Measurements from ENCODE around the gene APOA1. TPM values are rescaled to one million over a fixed set of nuclear protein-coding genes. Genes with fewer than 3 reads are reported as not detected.
A peak's percentile ranks its signal among the peaks of the same experiment; 100 is the strongest.

The APOA1 gene
- total RNA-seq, 2 donors from 2014 or later: 0.37 TPM

DNA sequence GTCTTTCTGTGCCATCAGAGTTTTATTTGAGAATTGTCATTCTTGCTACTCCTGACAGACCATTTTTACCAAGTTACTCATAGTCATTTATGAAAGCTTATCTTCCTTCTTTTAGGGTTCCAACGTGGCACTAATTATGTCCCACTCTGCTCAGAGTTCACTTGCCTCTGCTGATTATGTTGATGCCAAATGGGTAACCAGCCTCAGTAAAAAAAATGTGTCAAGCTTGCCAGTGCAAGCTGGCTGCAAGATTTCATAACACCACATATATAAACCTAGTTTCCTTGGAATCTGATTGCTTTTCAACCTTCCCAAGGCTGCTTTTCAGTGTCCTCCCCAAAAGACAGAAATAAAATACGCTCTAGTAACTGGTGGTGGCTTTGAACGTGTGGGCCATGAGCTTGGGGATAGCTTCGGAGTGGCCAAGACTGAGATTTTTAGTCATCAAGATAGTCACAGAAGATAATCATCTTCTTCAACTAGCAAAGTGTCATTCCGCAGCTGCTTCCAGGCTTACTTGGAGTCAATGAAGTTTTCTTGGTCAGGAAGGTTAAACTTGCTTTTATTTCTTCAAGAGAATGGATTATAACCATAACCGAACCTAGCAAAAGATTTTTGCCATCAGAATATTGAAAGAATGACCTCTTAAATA is 29.5 kb upstream of the APOA1 start:
- peaks cover 100% of the 10 kb centered on the region for H3K36me3 Mint-ChIP-seq (ENCODE audit: low read depth)
- no peak overlapping the region for H3K4me3 Mint-ChIP-seq
- H3K9me3 Mint-ChIP-seq: no peaks in the 10 kb centered on the region
- H3K27ac Mint-ChIP-seq: peak overlapping the region; percentile 38
- ATAC-seq (replicated peaks): no peak
- no peaks in the 10 kb centered on the region for H3K27me3 Mint-ChIP-seq
- peaks cover 11% of the 10 kb centered on the region for H3K4me1 Mint-ChIP-seq

DNA sequence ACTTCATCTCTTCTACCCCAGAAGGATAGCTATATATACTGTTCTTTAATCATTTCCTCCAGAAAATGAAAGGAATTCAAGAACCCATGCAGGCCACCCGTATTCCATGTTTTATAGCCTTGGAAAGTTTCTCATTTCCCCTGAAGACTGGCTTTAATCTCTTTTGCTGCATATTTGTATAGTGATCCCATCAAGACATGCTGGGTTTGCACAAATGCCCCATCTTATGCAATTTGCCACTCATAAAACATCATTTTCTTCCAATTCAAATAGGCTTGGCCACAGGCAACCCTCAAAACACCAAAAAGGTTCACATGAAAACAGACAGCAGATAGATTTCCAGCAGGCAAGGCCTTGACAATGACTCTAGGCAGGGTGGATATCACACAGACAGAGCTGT is 28.3 kb upstream of the APOA1 start:
- no peak overlapping the region for H3K4me3 Mint-ChIP-seq
- no peak for ATAC-seq (replicated peaks)
- H3K36me3 Mint-ChIP-seq (ENCODE audit: low read depth): peaks cover 100% of the 10 kb centered on the region
- H3K9me3 Mint-ChIP-seq: no peaks in the 10 kb centered on the region
- H3K27me3 Mint-ChIP-seq: no peaks in the 10 kb centered on the region
- H3K4me1 Mint-ChIP-seq: peaks cover 15% of the 10 kb centered on the region
- peak overlapping the region; percentile 11 for H3K27ac Mint-ChIP-seq

DNA sequence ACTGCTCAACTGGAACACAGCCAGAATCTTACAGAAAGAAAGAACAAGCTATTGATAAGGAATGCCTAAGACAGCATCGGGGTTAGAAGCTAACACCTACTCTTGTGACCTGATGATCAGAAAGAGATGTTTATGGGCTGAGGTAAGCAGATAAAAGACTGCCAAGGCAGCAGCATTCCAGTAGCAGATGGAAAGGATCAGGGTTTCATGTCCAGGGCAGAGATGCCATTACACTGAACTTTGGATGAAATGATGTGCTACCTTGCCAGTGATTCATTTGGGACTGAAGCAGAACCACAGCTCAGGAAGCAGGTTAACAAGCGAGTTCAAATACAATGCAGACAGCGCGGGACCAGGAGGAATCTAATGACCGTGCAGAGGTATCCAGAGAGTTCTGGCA is 27.1 kb upstream of the APOA1 start:
- Mint-ChIP-seq H3K27me3 (no peaks in the 10 kb centered on the region), H3K27ac (peak overlapping the region; percentile 45), H3K9me3 (no peaks in the 10 kb centered on the region), H3K4me1 (peaks cover 15% of the 10 kb centered on the region), H3K4me3 (no peak overlapping the region), H3K36me3 (ENCODE audit: low read depth) (peaks cover 100% of the 10 kb centered on the region)
- no peak for ATAC-seq (replicated peaks)

DNA sequence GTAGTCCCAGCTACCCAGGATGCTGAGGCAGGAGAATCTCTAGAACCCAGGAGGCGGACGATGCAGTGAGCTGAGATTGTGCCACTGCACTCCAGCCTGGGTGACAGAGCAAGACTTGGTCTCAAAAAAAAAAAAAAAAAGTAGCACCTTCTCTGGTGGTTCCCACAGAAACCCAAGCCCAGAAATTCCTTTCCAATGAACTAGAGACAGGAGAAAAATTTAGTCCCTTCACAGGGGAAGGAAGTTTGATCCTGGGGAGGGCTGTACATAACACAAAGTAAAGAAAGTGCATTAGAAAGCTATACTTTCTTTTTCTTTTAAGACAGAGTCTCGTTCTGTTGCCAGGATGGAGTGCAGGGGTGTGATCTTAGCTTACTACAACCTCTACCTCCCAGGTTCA is 25.5 kb upstream of the APOA1 start:
- ATAC-seq (replicated peaks): no peak
- peaks cover 100% of the 10 kb centered on the region for H3K36me3 Mint-ChIP-seq (ENCODE audit: low read depth)
- no peak overlapping the region for H3K27ac Mint-ChIP-seq
- no peaks in the 10 kb centered on the region for H3K9me3 Mint-ChIP-seq
- no peaks in the 10 kb centered on the region for H3K27me3 Mint-ChIP-seq
- H3K4me3 Mint-ChIP-seq: no peak overlapping the region
- peaks cover 19% of the 10 kb centered on the region for H3K4me1 Mint-ChIP-seq

DNA sequence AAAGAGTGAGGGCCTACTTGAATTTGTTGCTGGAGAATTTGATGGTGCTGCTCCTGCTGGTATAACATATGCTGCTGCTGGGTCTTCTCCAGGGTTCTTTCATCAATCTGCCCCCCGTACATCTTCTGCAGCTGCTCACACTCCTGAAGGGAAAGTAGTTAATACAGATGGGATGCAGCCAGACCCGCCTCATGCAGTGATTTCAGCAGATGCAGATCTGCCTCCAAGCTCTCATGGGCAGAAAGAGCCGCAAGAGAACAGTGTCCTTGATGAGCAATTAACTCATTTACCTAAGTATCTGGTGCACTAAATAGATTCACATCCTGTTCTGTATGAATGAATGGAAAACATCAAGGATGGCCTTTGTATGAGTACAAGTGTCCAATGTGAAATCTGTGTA is 24.8 kb upstream of the APOA1 start:
- no peaks in the 10 kb centered on the region for H3K27me3 Mint-ChIP-seq
- ATAC-seq (replicated peaks): no peak
- H3K9me3 Mint-ChIP-seq: no peaks in the 10 kb centered on the region
- H3K4me3 Mint-ChIP-seq: no peak overlapping the region
- H3K4me1 Mint-ChIP-seq: peaks cover 21% of the 10 kb centered on the region
- H3K27ac Mint-ChIP-seq: no peak overlapping the region
- peaks cover 100% of the 10 kb centered on the region for H3K36me3 Mint-ChIP-seq (ENCODE audit: low read depth)

DNA sequence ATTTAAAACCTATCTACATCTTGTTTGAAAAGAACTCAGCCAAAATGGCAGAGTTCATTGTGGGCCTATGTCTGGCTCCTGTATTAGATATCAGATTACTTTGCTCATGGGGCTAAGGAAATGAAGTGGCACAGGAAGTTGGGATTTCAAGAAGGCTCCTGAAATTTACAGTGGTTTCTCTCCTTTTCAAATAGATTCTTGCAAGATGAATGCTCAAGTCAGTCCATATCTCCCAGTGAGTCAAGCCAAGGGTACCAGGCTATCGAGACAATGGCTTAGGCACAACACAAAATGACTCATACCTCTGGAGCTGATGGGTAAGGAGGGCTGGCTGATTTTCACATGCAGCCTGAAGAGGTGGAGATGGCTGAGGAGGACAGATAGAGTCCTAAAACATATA is 24.1 kb upstream of the APOA1 start:
- Mint-ChIP-seq H3K9me3 (no peaks in the 10 kb centered on the region), H3K36me3 (ENCODE audit: low read depth) (peaks cover 100% of the 10 kb centered on the region), H3K4me1 (peaks cover 26% of the 10 kb centered on the region), H3K27me3 (no peaks in the 10 kb centered on the region), H3K4me3 (no peak overlapping the region), H3K27ac (peak overlapping the region; percentile 13)
- ATAC-seq (replicated peaks): peak; percentile 88

DNA sequence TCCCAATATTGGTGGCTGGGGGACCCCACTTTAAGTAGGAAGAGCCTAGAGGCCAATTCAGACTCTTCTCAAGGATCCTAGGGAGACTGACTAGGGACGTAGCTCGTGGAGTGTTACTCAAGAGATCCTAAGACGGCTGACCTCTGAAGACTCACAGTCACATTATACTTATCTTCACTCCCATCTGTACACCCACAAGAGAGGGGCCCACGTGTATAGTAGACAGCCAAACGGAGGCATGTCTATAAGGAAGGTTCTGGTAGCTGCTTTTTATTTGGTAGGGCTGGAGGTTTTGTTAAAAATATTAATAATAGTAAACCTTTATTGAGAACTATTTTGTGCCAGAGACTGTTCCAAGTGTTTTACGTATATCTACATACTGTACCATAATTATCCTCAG is 22.9 kb upstream of the APOA1 start:
- Mint-ChIP-seq H3K4me1 (peaks cover 29% of the 10 kb centered on the region), H3K4me3 (no peak overlapping the region), H3K9me3 (no peaks in the 10 kb centered on the region), H3K36me3 (ENCODE audit: low read depth) (peaks cover 99% of the 10 kb centered on the region), H3K27me3 (no peaks in the 10 kb centered on the region), H3K27ac (peak overlapping the region; percentile 13)
- no peak for ATAC-seq (replicated peaks)

DNA sequence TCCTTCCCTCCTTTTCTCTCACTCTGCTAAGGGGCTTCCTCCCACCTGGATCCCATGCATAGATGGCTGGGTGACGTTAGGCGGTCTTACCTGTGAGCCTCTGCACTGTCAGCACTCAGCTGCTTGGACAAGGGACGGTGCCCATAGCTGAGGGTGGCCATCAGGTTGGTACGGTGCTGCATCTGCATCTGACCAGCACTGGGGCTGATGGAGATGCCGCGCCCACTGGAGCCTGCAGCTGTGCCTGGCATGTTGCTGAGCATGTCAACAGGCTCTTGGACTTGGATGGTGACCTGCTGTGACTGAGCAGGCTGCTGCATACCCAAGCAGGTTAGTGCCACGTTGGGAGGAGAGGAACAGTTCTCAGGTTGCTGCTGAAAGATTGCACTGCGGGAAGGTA is 21.8 kb upstream of the APOA1 start:
- H3K4me3 Mint-ChIP-seq: no peak overlapping the region
- H3K36me3 Mint-ChIP-seq (ENCODE audit: low read depth): peaks cover 97% of the 10 kb centered on the region
- H3K4me1 Mint-ChIP-seq: peaks cover 32% of the 10 kb centered on the region
- ATAC-seq (replicated peaks): no peak
- no peaks in the 10 kb centered on the region for H3K27me3 Mint-ChIP-seq
- peak overlapping the region; percentile 52 for H3K27ac Mint-ChIP-seq
- no peaks in the 10 kb centered on the region for H3K9me3 Mint-ChIP-seq

DNA sequence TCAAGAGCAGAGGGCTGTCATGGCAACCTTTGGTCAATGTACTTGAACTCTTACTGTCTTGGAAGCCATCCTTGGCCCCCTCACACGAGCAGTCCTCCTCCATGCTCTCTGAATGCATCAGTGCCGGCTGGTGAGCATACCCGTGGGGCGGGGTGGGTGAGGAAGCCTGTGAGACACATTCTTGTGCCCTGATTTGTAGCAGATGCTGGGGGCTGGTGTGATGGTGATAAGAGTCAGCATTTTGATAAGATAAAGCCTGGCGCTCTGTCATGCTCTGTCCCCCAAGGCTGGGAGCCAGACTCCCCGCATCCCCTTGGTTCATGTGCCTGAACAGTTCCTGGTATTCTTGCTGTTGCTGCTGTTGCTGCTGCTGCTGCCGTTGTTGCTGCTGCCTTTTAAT is 20.5 kb upstream of the APOA1 start:
- Mint-ChIP-seq H3K4me1 (peaks cover 42% of the 10 kb centered on the region), H3K36me3 (ENCODE audit: low read depth) (peaks cover 86% of the 10 kb centered on the region), H3K9me3 (no peaks in the 10 kb centered on the region), H3K27ac (no peak overlapping the region), H3K27me3 (no peaks in the 10 kb centered on the region), H3K4me3 (no peak overlapping the region)
- no peak for ATAC-seq (replicated peaks)

DNA sequence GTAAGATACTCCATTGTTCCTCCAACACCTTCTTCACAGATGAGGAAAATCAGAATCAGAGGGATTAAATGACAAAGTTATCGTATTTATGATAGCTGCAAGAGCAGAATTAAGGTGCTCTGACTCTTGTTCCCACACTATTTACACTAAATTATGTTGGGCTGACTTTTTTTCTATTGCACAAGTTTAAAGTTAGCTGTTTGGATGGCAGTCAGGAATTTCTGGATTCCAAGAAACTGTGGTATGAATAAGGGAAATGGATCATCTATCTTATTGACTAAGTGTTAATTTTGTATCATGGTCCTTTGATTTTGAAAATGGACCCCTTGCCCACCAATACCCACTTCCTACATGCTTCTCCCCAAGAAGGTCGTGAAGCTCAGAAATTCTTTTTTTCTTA is 19.9 kb upstream of the APOA1 start:
- Mint-ChIP-seq H3K9me3 (no peaks in the 10 kb centered on the region), H3K27ac (peak overlapping the region; percentile 26), H3K4me1 (peaks cover 48% of the 10 kb centered on the region), H3K27me3 (no peaks in the 10 kb centered on the region), H3K4me3 (no peak overlapping the region), H3K36me3 (ENCODE audit: low read depth) (peaks cover 79% of the 10 kb centered on the region)
- no peak for ATAC-seq (replicated peaks)

DNA sequence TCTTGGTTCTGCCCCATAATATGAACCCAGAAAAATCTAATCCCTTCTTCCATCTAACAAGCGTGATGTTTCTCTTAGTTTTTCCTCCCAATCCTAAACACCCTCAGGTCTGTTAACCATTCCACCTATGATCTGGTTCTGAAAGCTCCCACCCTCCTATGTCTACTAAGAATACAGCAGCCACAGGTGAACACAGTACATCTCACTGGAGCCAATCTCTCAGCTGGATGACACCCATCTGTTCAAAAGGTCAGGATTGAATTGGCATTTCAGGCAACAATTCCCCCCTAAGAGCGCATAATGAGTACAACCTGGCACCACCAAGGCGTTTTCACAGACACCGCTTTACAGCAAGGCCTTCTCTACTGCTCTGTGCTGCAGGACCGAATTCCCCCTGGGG is 19.0 kb upstream of the APOA1 start:
- H3K4me3 Mint-ChIP-seq: no peak overlapping the region
- peak overlapping the region; percentile 37 for H3K27ac Mint-ChIP-seq
- no peaks in the 10 kb centered on the region for H3K9me3 Mint-ChIP-seq
- no peaks in the 10 kb centered on the region for H3K27me3 Mint-ChIP-seq
- ATAC-seq (replicated peaks): no peak
- peaks cover 73% of the 10 kb centered on the region for H3K36me3 Mint-ChIP-seq (ENCODE audit: low read depth)
- H3K4me1 Mint-ChIP-seq: peaks cover 50% of the 10 kb centered on the region

DNA sequence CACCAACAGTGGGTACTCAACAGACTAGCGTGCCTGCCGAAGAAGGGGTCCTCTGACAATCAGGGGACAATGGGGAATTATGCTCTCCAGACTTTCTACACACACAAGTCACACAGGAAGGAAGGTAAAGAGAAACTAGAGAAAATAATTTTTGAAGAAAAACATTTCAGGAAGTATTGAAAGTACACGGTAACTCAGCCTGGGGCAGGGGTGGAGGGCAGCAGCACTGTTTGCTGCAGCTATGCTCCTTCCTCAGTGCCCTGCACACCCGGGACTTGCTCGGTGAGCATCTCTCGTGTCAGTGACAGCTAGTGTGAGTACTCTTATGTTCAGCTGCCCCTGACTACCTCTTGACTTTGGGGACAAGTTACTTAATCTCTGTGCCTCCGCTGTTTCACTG is 18.0 kb upstream of the APOA1 start:
- peak overlapping the region; percentile 37 for H3K27ac Mint-ChIP-seq
- H3K36me3 Mint-ChIP-seq (ENCODE audit: low read depth): peaks cover 68% of the 10 kb centered on the region
- peaks cover 52% of the 10 kb centered on the region for H3K4me1 Mint-ChIP-seq
- no peaks in the 10 kb centered on the region for H3K27me3 Mint-ChIP-seq
- peak overlapping the region; percentile 37 for H3K4me3 Mint-ChIP-seq
- H3K9me3 Mint-ChIP-seq: no peaks in the 10 kb centered on the region
- ATAC-seq (replicated peaks): no peak

DNA sequence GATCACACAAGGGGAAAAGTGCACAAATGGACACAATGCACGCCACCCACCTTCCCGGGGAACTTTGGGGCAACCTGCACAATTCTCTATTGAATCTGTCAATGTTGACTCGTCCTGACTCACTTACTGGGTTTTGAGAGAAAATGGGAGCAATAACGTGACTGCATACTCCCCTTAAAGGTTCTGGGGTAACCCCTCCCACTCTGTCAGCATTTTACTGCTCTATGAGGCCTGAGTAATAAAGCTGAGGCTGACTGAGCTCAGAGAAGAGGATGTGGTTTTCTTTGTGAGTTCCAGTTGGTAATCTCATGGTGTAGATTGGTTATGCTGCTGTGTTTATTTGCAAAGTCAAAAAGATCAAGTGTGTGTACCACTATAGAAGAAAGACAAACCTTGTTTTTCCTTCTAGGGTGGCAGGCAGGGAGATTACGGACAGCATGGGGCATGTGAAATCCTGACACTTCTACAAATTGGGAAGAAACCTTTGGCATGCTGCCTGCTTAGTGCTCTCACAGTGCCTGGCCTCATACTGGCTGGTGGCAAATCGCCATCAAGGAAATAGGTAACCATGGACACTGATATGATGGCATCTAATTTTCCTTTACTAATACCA is 16.1 kb upstream of the APOA1 start:
- Mint-ChIP-seq H3K9me3 (no peaks in the 10 kb centered on the region), H3K4me1 (peaks cover 58% of the 10 kb centered on the region), H3K4me3 (peak overlapping the region; percentile 77), H3K27ac (peak overlapping the region; percentile 83), H3K36me3 (ENCODE audit: low read depth) (peaks cover 68% of the 10 kb centered on the region), H3K27me3 (no peaks in the 10 kb centered on the region)
- peak; percentile 90 for ATAC-seq (replicated peaks)

DNA sequence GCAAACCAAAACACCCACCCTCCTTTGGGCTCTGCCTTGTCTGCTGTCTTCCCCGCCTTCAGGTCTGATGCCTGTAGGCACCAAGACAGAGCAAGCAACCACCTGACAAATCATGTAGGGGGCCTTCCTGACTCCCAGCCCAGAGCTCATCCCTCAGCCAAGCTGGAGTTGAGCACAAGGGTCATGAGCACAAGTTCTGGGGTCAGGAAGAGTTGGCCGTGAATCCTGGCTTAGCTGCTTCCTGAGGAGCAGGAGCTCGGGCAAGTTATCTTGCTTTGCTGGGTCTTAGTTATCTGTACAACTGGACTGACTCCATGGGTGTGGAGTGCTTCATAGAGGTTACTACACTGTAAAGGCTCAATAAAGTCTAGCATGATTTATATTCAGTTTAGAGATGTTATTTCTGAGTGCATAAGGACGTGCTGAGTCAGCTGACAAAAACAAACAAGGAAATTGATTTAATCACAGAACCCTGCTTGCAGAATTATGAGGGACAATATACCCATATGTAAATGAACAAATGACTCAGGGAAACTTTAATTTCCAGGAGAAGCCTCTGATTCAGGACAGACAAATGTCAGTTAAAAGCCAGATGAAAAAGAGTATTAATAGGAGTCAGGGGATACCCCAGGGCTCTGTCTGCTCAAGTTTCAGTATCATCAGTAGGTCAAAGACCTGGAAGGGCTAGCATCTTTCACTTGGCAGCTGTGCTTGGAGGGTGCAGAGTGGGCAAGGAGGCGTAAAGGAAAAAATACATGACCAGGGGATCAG is 15.0 kb upstream of the APOA1 start:
- ATAC-seq (replicated peaks): peak; percentile 57
- peak overlapping the region; percentile 83 for H3K27ac Mint-ChIP-seq
- H3K27me3 Mint-ChIP-seq: no peaks in the 10 kb centered on the region
- peak overlapping the region; percentile 77 for H3K4me3 Mint-ChIP-seq
- H3K9me3 Mint-ChIP-seq: no peaks in the 10 kb centered on the region
- peaks cover 58% of the 10 kb centered on the region for H3K4me1 Mint-ChIP-seq
- H3K36me3 Mint-ChIP-seq (ENCODE audit: low read depth): peaks cover 65% of the 10 kb centered on the region

DNA sequence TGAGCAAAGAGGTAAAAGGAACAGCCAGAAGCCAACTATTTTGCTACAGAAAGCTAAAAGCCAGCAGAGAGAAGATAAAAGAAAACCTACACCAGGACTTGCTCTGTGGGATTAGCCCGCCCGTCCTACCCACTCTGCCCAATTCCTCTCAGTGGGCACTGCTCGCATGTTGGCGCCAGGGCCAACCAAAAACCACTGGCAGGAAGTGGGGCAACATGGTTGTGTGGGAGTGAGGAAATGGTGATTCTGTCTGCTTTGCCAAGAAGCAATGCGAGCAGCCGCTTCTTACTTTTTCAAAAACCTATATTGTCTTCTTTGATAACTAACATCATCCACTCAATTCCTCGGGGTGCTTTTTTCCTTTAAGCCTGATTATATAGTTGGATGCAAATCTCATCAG is 14.2 kb upstream of the APOA1 start:
- peaks cover 52% of the 10 kb centered on the region for H3K4me1 Mint-ChIP-seq
- H3K9me3 Mint-ChIP-seq: no peaks in the 10 kb centered on the region
- no peak for ATAC-seq (replicated peaks)
- H3K4me3 Mint-ChIP-seq: peak overlapping the region; percentile 77
- peak overlapping the region; percentile 83 for H3K27ac Mint-ChIP-seq
- peaks cover 65% of the 10 kb centered on the region for H3K36me3 Mint-ChIP-seq (ENCODE audit: low read depth)
- H3K27me3 Mint-ChIP-seq: no peaks in the 10 kb centered on the region

Measured in activated T-helper 17 cell treated with anti-CD3 and anti-CD28 coated beads, Interleukin-2, amount 50 U/mL, for 72 hours (primary cell).